Activated CD8-positive, alpha-beta T cell treated with anti-CD3 and anti-CD28 coated beads, Interleukin-2, amount 10 ng/mL, durations not matched to agents 7 days and 5 days (primary cell): ENCODE data around the gene COL28A1. TPM values are rescaled to one million over a fixed set of nuclear protein-coding genes. Genes with fewer than 3 reads are reported as not detected.

Experiments used
- ATAC-seq: fragments of 150-1000 bp; cut with Tn5 transposase; one replicate; pipeline ENCODE4 v1.10.0; 2021; ENCODE audit warnings: moderate library complexity
- CTCF ChIA-PET: fragments of 350-600 bp; sonication (Branson Sonifier 250); formaldehyde crosslinking; loops from one replicate; lab custom pipeline; 2021; ENCODE audit warnings: antibody characterized with exemption; lab: Charles Lee
- POLR2A ChIA-PET: fragments of 350-600 bp; sonication (Branson Sonifier 250); formaldehyde crosslinking; loops from one replicate; lab custom pipeline; 2021; ENCODE audit warnings: antibody characterized with exemption; lab: Charles Lee
- DNase-seq: peaks from one replicate; pipeline ENCODE4 v3.0.0-alpha.2; 2020
- H3K27ac Mint-ChIP-seq: one replicate; pipeline ENCODE4 v1.8.0; 2021; ENCODE audit warnings: mild to moderate bottlenecking, mixed read lengths
- H3K27me3 Mint-ChIP-seq: one replicate; pipeline ENCODE4 v1.8.0; 2021; ENCODE audit warnings: low read depth, mixed read lengths
- H3K36me3 Mint-ChIP-seq: one replicate; pipeline ENCODE4 v1.8.0; 2021; ENCODE audit warnings: low read depth, mixed read lengths
- H3K4me1 Mint-ChIP-seq: one replicate; pipeline ENCODE4 v1.8.0; 2021; ENCODE audit warnings: low read depth, mixed read lengths
- H3K4me3 Mint-ChIP-seq: one replicate; pipeline ENCODE4 v1.8.0; 2021; ENCODE audit warnings: mild to moderate bottlenecking, mixed read lengths
- H3K9me3 Mint-ChIP-seq: one replicate; pipeline ENCODE4 v1.8.0; 2022; ENCODE audit warnings: mixed read lengths; ENCODE audit not compliant: insufficient read depth
- total RNA-seq, 2 experiments: library from RNA; stranded (reverse); gene quantifications; one replicate each; pipeline ENCODE4 v1.2.3, GENCODE V29; 2021

Gene COL28A1
- total RNA-seq, 2 experiments from 2014 or later: not detected

GRCh38 chr7:7536396-7537019 lies 835 bp upstream of the COL28A1 start:
- Mint-ChIP-seq H3K36me3 (no peaks in the 10 kb centered on the region), H3K4me1 (no peaks in the 10 kb centered on the region), H3K4me3 (no peak overlapping the region), H3K27ac (no peak overlapping the region), H3K9me3 (no peaks in the 10 kb centered on the region), H3K27me3 (peaks cover 6% of the 10 kb centered on the region)
- DNase-seq (no peak), ATAC-seq (no peak)
- ChIA-PET CTCF (no interaction called here), POLR2A (interaction anchor here (0.9 kb wide), 1 partner anchor 13 kb away, joined by 3 read pairs; no protein-coding TSS in a partner anchor)

- DNase-seq (no peak), ATAC-seq (no peak)
- Mint-ChIP-seq H3K36me3 (no peaks in the 10 kb centered on the region), H3K27ac (no peak overlapping the region), H3K27me3 (peaks cover 9% of the 10 kb centered on the region), H3K4me1 (no peaks in the 10 kb centered on the region), H3K4me3 (no peak overlapping the region), H3K9me3 (no peaks in the 10 kb centered on the region)
- CTCF ChIA-PET: no interaction called here
- POLR2A ChIA-PET: no interaction called here
Observed at GRCh38 chr7:7533831-7534430, 1.7 kb downstream of the COL28A1 start.

- H3K27ac Mint-ChIP-seq: no peak overlapping the region
- no peaks in the 10 kb centered on the region for H3K9me3 Mint-ChIP-seq
- no peak for DNase-seq
- no peaks in the 10 kb centered on the region for H3K4me1 Mint-ChIP-seq
- POLR2A ChIA-PET: no interaction called here
- CTCF ChIA-PET: no interaction called here
- no peaks in the 10 kb centered on the region for H3K36me3 Mint-ChIP-seq
- H3K27me3 Mint-ChIP-seq: peaks cover 3% of the 10 kb centered on the region
- ATAC-seq: no peak
- no peak overlapping the region for H3K4me3 Mint-ChIP-seq
Observed at GRCh38 chr7:7529328-7529727, 6.3 kb downstream of the COL28A1 start.

GRCh38 chr7:7527047-7527446 lies 8.6 kb downstream of the COL28A1 start:
- no peak overlapping the region for H3K27ac Mint-ChIP-seq

GRCh38 chr7:7526006-7526405 lies 9.7 kb downstream of the COL28A1 start:
- Mint-ChIP-seq H3K27ac (no peak overlapping the region), H3K9me3 (no peaks in the 10 kb centered on the region), H3K27me3 (peaks cover 5% of the 10 kb centered on the region), H3K36me3 (no peaks in the 10 kb centered on the region), H3K4me3 (no peak overlapping the region), H3K4me1 (peaks cover 8% of the 10 kb centered on the region)
- DNase-seq (no peak), ATAC-seq (no peak)
- ChIA-PET POLR2A (no interaction called here), CTCF (no interaction called here)

More at GRCh38 chr7:7527047-7527446, 8.6 kb downstream of the COL28A1 start:
- Mint-ChIP-seq H3K4me3 (no peak overlapping the region), H3K36me3 (no peaks in the 10 kb centered on the region), H3K4me1 (no peaks in the 10 kb centered on the region), H3K9me3 (no peaks in the 10 kb centered on the region), H3K27me3 (peaks cover 3% of the 10 kb centered on the region)
- ChIA-PET CTCF (no interaction called here), POLR2A (no interaction called here)
- DNase-seq (no peak), ATAC-seq (no peak)

GRCh38 chr7:7524121-7524520 lies 11.6 kb downstream of the COL28A1 start:
- H3K36me3 Mint-ChIP-seq: no peaks in the 10 kb centered on the region
- DNase-seq (no peak), ATAC-seq (no peak)
- H3K9me3 Mint-ChIP-seq: no peaks in the 10 kb centered on the region
- ChIA-PET POLR2A (no interaction called here), CTCF (no interaction called here)
- peaks cover 2% of the 10 kb centered on the region for H3K27me3 Mint-ChIP-seq
- H3K4me1 Mint-ChIP-seq: peaks cover 10% of the 10 kb centered on the region
- H3K27ac Mint-ChIP-seq: no peak overlapping the region
- no peak overlapping the region for H3K4me3 Mint-ChIP-seq

GRCh38 chr7:7522421-7522820 lies 13.3 kb downstream of the COL28A1 start:
- Mint-ChIP-seq H3K4me3 (no peak overlapping the region), H3K27me3 (peaks cover 2% of the 10 kb centered on the region), H3K36me3 (no peaks in the 10 kb centered on the region), H3K4me1 (peaks cover 10% of the 10 kb centered on the region), H3K27ac (no peak overlapping the region), H3K9me3 (no peaks in the 10 kb centered on the region)
- DNase-seq (no peak), ATAC-seq (no peak)
- CTCF ChIA-PET: interaction anchor here (1.1 kb wide), 1 partner anchor 9 kb away, joined by 4 read pairs; no protein-coding TSS in a partner anchor
- POLR2A ChIA-PET: no interaction called here

GRCh38 chr7:7521259-7521658 lies 14.4 kb downstream of the COL28A1 start:
- POLR2A ChIA-PET: no interaction called here
- H3K27me3 Mint-ChIP-seq: peaks cover 2% of the 10 kb centered on the region
- peaks cover 10% of the 10 kb centered on the region for H3K4me1 Mint-ChIP-seq

GRCh38 chr7:7519528-7519927 lies 16.1 kb downstream of the COL28A1 start:
- no peaks in the 10 kb centered on the region for H3K36me3 Mint-ChIP-seq
- POLR2A ChIA-PET: no interaction called here
- ATAC-seq: no peak

More at GRCh38 chr7:7521259-7521658, 14.4 kb downstream of the COL28A1 start:
- no peak for ATAC-seq
- H3K27ac Mint-ChIP-seq: no peak overlapping the region
- DNase-seq: peak; percentile 27
- H3K9me3 Mint-ChIP-seq: no peaks in the 10 kb centered on the region
- H3K36me3 Mint-ChIP-seq: no peaks in the 10 kb centered on the region
- H3K4me3 Mint-ChIP-seq: no peak overlapping the region
- CTCF ChIA-PET: no interaction called here

GRCh38 chr7:7519056-7519455 lies 16.6 kb downstream of the COL28A1 start:
- DNase-seq (no peak), ATAC-seq (no peak)
- Mint-ChIP-seq H3K27me3 (peaks cover 2% of the 10 kb centered on the region), H3K9me3 (no peaks in the 10 kb centered on the region), H3K36me3 (no peaks in the 10 kb centered on the region), H3K4me1 (peaks cover 10% of the 10 kb centered on the region), H3K27ac (no peak overlapping the region), H3K4me3 (no peak overlapping the region)
- CTCF ChIA-PET: interaction anchor here (0.8 to 1.4 kb wide), 2 partner anchors 414 to 416 kb away, joined by 3 to 4 read pairs; no protein-coding TSS in a partner anchor
- POLR2A ChIA-PET: no interaction called here

More at GRCh38 chr7:7519528-7519927, 16.1 kb downstream of the COL28A1 start:
- Mint-ChIP-seq H3K4me1 (peaks cover 10% of the 10 kb centered on the region), H3K27me3 (peaks cover 2% of the 10 kb centered on the region), H3K9me3 (no peaks in the 10 kb centered on the region), H3K27ac (no peak overlapping the region), H3K4me3 (no peak overlapping the region)
- CTCF ChIA-PET: interaction anchor here (0.8 to 1.4 kb wide), 2 partner anchors 414 to 416 kb away, joined by 3 to 4 read pairs; no protein-coding TSS in a partner anchor
- DNase-seq: no peak

GRCh38 chr7:7517754-7518153 lies 17.9 kb downstream of the COL28A1 start:
- H3K4me1 Mint-ChIP-seq: peaks cover 10% of the 10 kb centered on the region
- peaks cover 2% of the 10 kb centered on the region for H3K27me3 Mint-ChIP-seq
- no peak overlapping the region for H3K4me3 Mint-ChIP-seq
- H3K9me3 Mint-ChIP-seq: no peaks in the 10 kb centered on the region
- ChIA-PET CTCF (no interaction called here), POLR2A (no interaction called here)
- DNase-seq (no peak), ATAC-seq (no peak)
- H3K27ac Mint-ChIP-seq: no peak overlapping the region
- H3K36me3 Mint-ChIP-seq: no peaks in the 10 kb centered on the region

- ATAC-seq: no peak
- Mint-ChIP-seq H3K27ac (no peak overlapping the region), H3K27me3 (peaks cover 2% of the 10 kb centered on the region), H3K9me3 (no peaks in the 10 kb centered on the region), H3K4me3 (no peak overlapping the region), H3K4me1 (peaks cover 8% of the 10 kb centered on the region), H3K36me3 (no peaks in the 10 kb centered on the region)
- DNase-seq: no peak
- ChIA-PET CTCF (no interaction called here), POLR2A (no interaction called here)
Observed at GRCh38 chr7:7516662-7517061, 19.0 kb downstream of the COL28A1 start.
